ENCODE measurements around the gene USO1. TPM values are rescaled to one million over a fixed set of nuclear protein-coding genes. Genes with fewer than 3 reads are reported as not detected.

USO1 gene
- total RNA-seq, 1 donor from 2014 or later: 64.2 TPM

DNA sequence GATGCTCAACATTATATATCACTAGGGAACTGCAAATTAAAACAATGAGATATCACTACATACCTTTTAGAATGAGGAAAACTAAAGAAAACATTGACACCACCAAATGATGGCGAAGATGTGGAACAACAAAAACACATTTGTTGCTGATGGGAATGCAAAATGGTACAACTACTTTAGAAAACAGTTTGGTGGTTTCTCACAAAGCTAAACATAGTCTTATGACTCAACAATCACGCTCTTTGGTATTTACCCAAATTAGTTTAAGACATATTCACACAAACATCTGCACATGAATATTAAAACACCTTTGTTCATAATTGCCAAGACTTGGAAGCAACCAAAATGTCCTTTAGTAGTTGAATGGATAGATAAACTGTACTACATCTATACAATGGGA is 53.2 kb downstream of the USO1 start:
- intact Hi-C loops (cut with DNase I): no loop called here

DNA sequence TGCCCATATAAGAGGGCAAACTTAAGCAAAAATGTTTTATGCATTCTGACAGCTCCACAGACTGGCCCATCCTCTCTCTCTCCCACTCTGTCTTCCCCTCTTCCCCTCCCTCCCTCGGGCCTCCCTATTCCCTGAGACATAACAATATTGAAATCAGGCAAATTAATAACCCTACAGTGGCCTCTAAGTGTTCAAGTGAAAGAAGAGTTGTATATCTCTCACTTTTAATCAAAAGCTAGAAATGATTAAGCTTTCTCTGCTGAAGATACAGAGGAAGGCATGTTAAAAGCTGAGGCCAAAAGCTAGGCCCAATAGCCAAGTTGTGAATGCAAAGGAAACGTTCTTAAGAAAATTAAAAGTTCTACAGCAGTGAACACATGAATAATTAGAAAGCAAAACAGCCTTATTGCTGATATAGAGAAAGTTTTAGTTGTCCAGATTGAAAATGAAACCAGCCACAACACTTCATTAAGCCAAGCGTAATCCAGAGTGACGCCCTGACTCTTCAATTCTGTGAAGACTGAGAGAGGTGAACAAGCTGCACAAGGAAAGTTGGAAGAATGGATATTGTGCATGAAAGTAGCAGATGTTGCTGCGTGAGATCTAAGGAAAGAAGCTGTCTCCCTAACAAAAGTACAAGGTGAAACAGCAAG is 54.9 kb downstream of the USO1 start:
- intact Hi-C loops (cut with DNase I): no loop called here
- H3K4me1 ChIP-seq: no peaks in the 10 kb centered on the region
- H3K27me3 ChIP-seq: no peaks in the 10 kb centered on the region
- H3K36me3 ChIP-seq: peaks cover 98% of the 10 kb centered on the region
- H3K9me3 ChIP-seq: no peaks in the 10 kb centered on the region
- no peak overlapping the region for H3K4me3 ChIP-seq
- DNase-seq (no peak), ATAC-seq (no peak)
- no peak for TF ChIP-seq CTCF (IDR thresholded peaks at IDR 0.05)
- H3K27ac ChIP-seq: no peak overlapping the region

More for the DNA sequence above, 53.2 kb downstream of the USO1 start:
- no peak for DNase-seq
- Histone ChIP-seq H3K4me1 (no peaks in the 10 kb centered on the region), H3K36me3 (peaks cover 96% of the 10 kb centered on the region), H3K9me3 (no peaks in the 10 kb centered on the region), H3K27me3 (no peaks in the 10 kb centered on the region), H3K4me3 (no peak overlapping the region), H3K27ac (no peak overlapping the region)
- ATAC-seq: no peak
- TF ChIP-seq CTCF (IDR thresholded peaks at IDR 0.05): no peak

GRCh38 chr4:75781305-75781704 is 56.9 kb downstream of the USO1 start:
- Histone ChIP-seq H3K9me3 (no peaks in the 10 kb centered on the region), H3K36me3 (peaks cover 95% of the 10 kb centered on the region), H3K4me3 (no peak overlapping the region), H3K27ac (no peak overlapping the region), H3K4me1 (no peaks in the 10 kb centered on the region), H3K27me3 (no peaks in the 10 kb centered on the region)
- no peak for DNase-seq
- TF ChIP-seq CTCF (IDR thresholded peaks at IDR 0.05): no peak
- ATAC-seq: no peak
- intact Hi-C loops (cut with DNase I): no loop called here

- H3K4me1 ChIP-seq: no peaks in the 10 kb centered on the region
- intact Hi-C loops (cut with DNase I): no loop called here
- DNase-seq (no peak), ATAC-seq (no peak)
- no peaks in the 10 kb centered on the region for H3K9me3 ChIP-seq
- H3K36me3 ChIP-seq: peaks cover 97% of the 10 kb centered on the region
- H3K27me3 ChIP-seq: no peaks in the 10 kb centered on the region
- H3K4me3 ChIP-seq: no peak overlapping the region
- TF ChIP-seq CTCF (IDR thresholded peaks at IDR 0.05): no peak
- no peak overlapping the region for H3K27ac ChIP-seq
Measured at GRCh38 chr4:75786526-75786925, 62.1 kb downstream of the USO1 start.

DNA sequence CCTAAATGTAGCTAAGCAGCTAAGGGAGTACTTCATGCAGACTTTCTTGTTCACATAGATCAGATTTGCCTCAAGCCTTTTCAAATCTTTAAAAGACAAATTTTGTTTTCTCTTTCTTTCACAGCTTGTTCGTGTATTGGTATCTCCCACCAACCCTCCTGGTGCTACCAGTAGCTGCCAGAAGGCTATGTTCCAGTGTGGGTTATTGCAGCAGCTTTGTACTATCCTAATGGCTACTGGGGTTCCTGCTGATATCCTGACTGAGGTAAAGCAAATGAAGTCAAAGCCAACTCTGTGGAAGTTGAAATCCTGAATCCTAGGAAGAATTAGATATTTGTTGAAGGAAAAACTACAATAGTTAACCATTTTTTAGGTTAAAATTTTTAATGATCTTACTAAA is 62.6 kb downstream of the USO1 start:
- Histone ChIP-seq H3K4me1 (no peaks in the 10 kb centered on the region), H3K36me3 (peaks cover 97% of the 10 kb centered on the region), H3K4me3 (no peak overlapping the region), H3K27ac (no peak overlapping the region), H3K27me3 (no peaks in the 10 kb centered on the region), H3K9me3 (no peaks in the 10 kb centered on the region)
- no peak for TF ChIP-seq CTCF (IDR thresholded peaks at IDR 0.05)
- no peak for ATAC-seq
- intact Hi-C loops (cut with DNase I): no loop called here
- DNase-seq: no peak

- H3K4me3 ChIP-seq: no peak overlapping the region
- intact Hi-C loops (cut with DNase I): no loop called here
- H3K4me1 ChIP-seq: no peaks in the 10 kb centered on the region
- H3K36me3 ChIP-seq: peaks cover 96% of the 10 kb centered on the region
- DNase-seq: no peak
- no peak overlapping the region for H3K27ac ChIP-seq
- TF ChIP-seq CTCF (IDR thresholded peaks at IDR 0.05): no peak
- H3K9me3 ChIP-seq: no peaks in the 10 kb centered on the region
- ATAC-seq: no peak
- H3K27me3 ChIP-seq: no peaks in the 10 kb centered on the region
Measured at GRCh38 chr4:75790024-75790423, 65.6 kb downstream of the USO1 start.
